GM12891 (cell line): ENCODE results near the gene NSUN7.

Source experiments
- DNase-seq: peaks from one replicate; pipeline ENCODE4 v3.0.0; 2011; ENCODE audit warnings: low spot score; ENCODE audit not compliant: insufficient read length
- FAIRE-seq: peaks from 2 replicates; lab custom pipeline; 2011; peaks lifted over from hg19 to GRCh38; lab: Jason Lieb, UNC
- PAX5 ChIP-seq: IDR thresholded peaks from 2 replicates; pipeline ENCODE4 v1.6.1; 2011; ENCODE audit warnings: low read length, moderate library complexity, mild to moderate bottlenecking; ENCODE audit not compliant: insufficient read depth, severe bottlenecking
- POLR2A ChIP-seq: IDR thresholded peaks from 2 replicates; pipeline ENCODE4 v1.6.1; 2011; ENCODE audit warnings: low read depth, low read length, control low read depth
- POLR2AphosphoS5 ChIP-seq: IDR thresholded peaks from 2 replicates; pipeline ENCODE4 v1.6.1; 2011; ENCODE audit warnings: low read depth, low read length, control low read depth
- POU2F2 ChIP-seq: IDR thresholded peaks from 2 replicates; pipeline ENCODE4 v1.6.1; 2011; ENCODE audit warnings: low read depth, mild to moderate bottlenecking, control low read depth, low read length, moderate library complexity
- SPI1 ChIP-seq: IDR thresholded peaks from 2 replicates; pipeline ENCODE4 v1.6.1; 2011; ENCODE audit warnings: low read depth, low read length, control low read depth
- TAF1 ChIP-seq: IDR thresholded peaks from 2 replicates; pipeline ENCODE4 v1.6.1; 2011; ENCODE audit warnings: low read depth, low read length, control low read depth

Gene NSUN7

GRCh38 chr4:40720351-40720750 lies 29.4 kb upstream of the NSUN7 start:
- TF ChIP-seq POLR2A, result no peak
- TF ChIP-seq TAF1, result no peak
- no peak for TF ChIP-seq POLR2AphosphoS5
- TF ChIP-seq PAX5, result no peak
- no peak for TF ChIP-seq POU2F2
- no peak for TF ChIP-seq SPI1
- DNase-seq (no peak), FAIRE-seq (peak; percentile 45)

GRCh38 chr4:40720916-40721315 lies 28.8 kb upstream of the NSUN7 start:
- FAIRE-seq (no peak), DNase-seq (no peak)
- TF ChIP-seq POU2F2, result no peak
- no peak for TF ChIP-seq POLR2A
- no peak for TF ChIP-seq POLR2AphosphoS5
- TF ChIP-seq TAF1, result no peak

- TF ChIP-seq POLR2AphosphoS5 (no peak), POLR2A (no peak), PAX5 (no peak), POU2F2 (no peak)
- FAIRE-seq, result no peak
- DNase-seq, result no peak
Observed at GRCh38 chr4:40721730-40722171, 28.0 kb upstream of the NSUN7 start.

- TF ChIP-seq POU2F2 (0 out of 2 replicates have a peak, but pooled peaks have one; percentile 20), SPI1 (peak; percentile 87), POLR2AphosphoS5 (no peak), POLR2A (no peak), PAX5 (no peak), TAF1 (0 out of 2 replicates have a peak, but pooled peaks have one; percentile 14)
- FAIRE-seq (peak; percentile 92), DNase-seq (no peak)
Observed at GRCh38 chr4:40722576-40723161, 27.1 kb upstream of the NSUN7 start.

GRCh38 chr4:40723728-40724127 lies 26.0 kb upstream of the NSUN7 start:
- TF ChIP-seq POLR2AphosphoS5 (no peak), PAX5 (no peak), POU2F2 (no peak), POLR2A (no peak), TAF1 (no peak), SPI1 (no peak)
- FAIRE-seq (no peak), DNase-seq (no peak)

GRCh38 chr4:40728333-40728732 lies 21.4 kb upstream of the NSUN7 start:
- TF ChIP-seq PAX5 (no peak), POU2F2 (no peak), TAF1 (no peak), SPI1 (no peak), POLR2A (no peak), POLR2AphosphoS5 (no peak)
- no peak for FAIRE-seq
- DNase-seq, result no peak

- no peak for DNase-seq
- no peak for FAIRE-seq
- no peak for TF ChIP-seq SPI1
- TF ChIP-seq TAF1, result no peak
- no peak for TF ChIP-seq POU2F2
- TF ChIP-seq PAX5, result no peak
- no peak for TF ChIP-seq POLR2A
- TF ChIP-seq POLR2AphosphoS5, result no peak
Observed at GRCh38 chr4:40729555-40729954, 20.2 kb upstream of the NSUN7 start.

GRCh38 chr4:40730091-40730679 lies 19.6 kb upstream of the NSUN7 start:
- FAIRE-seq, result no peak
- no peak for DNase-seq

GRCh38 chr4:40731361-40731760 lies 18.4 kb upstream of the NSUN7 start:
- DNase-seq (no peak), FAIRE-seq (no peak)
- no peak for TF ChIP-seq POLR2A
- no peak for TF ChIP-seq POLR2AphosphoS5
- no peak for TF ChIP-seq TAF1
- no peak for TF ChIP-seq POU2F2
- TF ChIP-seq PAX5, result no peak
- no peak for TF ChIP-seq SPI1

More at GRCh38 chr4:40730091-40730679, 19.6 kb upstream of the NSUN7 start:
- TF ChIP-seq POU2F2, result no peak

GRCh38 chr4:40731792-40732245 lies 17.9 kb upstream of the NSUN7 start:
- no peak for TF ChIP-seq POU2F2
- no peak for TF ChIP-seq TAF1
- TF ChIP-seq SPI1, result no peak
- no peak for TF ChIP-seq PAX5
- no peak for TF ChIP-seq POLR2AphosphoS5
- no peak for TF ChIP-seq POLR2A
- FAIRE-seq (peak; percentile 87), DNase-seq (no peak)
